HepG2 (cell line): ENCODE results near the gene LMNA. TPM values are rescaled to one million over a fixed set of nuclear protein-coding genes. Genes with fewer than 3 reads are reported as not detected.

Experiments
- AHR ChIP-seq: IDR thresholded peaks from 2 replicates; pipeline ENCODE4 v1.6.1; 2018; ENCODE audit warnings: missing genetic modification reagents, missing compliant biosample characterization
- ARNT2 ChIP-seq: sonication (generic); formaldehyde crosslinking; IDR thresholded peaks from 2 replicates; pipeline ENCODE4 v1.8.0; 2022; ENCODE audit warnings: mild to moderate bottlenecking, low read depth, missing genetic modification reagents, moderate library complexity
- GATAD2A ChIP-seq: IDR thresholded peaks from 2 replicates; pipeline ENCODE4 v1.6.1; 2016
- HIVEP1 ChIP-seq: sonication (generic); formaldehyde crosslinking; IDR thresholded peaks from 2 replicates; pipeline ENCODE4 v1.4.0; 2020; ENCODE audit warnings: mild to moderate bottlenecking, missing genetic modification reagents
- MEIS2 ChIP-seq: sonication (generic); formaldehyde crosslinking; IDR thresholded peaks from 2 replicates; pipeline ENCODE4 v1.9.0; 2021; ENCODE audit warnings: mild to moderate bottlenecking, missing genetic modification reagents
- NAIF1 ChIP-seq: sonication (generic); formaldehyde crosslinking; IDR thresholded peaks from 2 replicates; pipeline ENCODE4 v1.5.0; 2020; ENCODE audit warnings: mild to moderate bottlenecking, missing genetic modification reagents, borderline replicate concordance
- NFKB2 ChIP-seq: sonication (generic); formaldehyde crosslinking; IDR thresholded peaks from 2 replicates; pipeline ENCODE4 v1.4.0; 2020; ENCODE audit warnings: missing genetic modification reagents, borderline replicate concordance
- RBM22 ChIP-seq: fragments of 200-400 bp; formaldehyde crosslinking; optimal IDR thresholded peaks from 2 replicates; pipeline ENCODE3; 2017; ENCODE audit warnings: mild to moderate bottlenecking, low read length, moderate library complexity
- ZBTB42 ChIP-seq: sonication (generic); formaldehyde crosslinking; IDR thresholded peaks from 2 replicates; pipeline ENCODE4 v1.5.0; 2020; ENCODE audit warnings: mild to moderate bottlenecking, missing genetic modification reagents
- ZNF292 ChIP-seq: sonication (generic); formaldehyde crosslinking; IDR thresholded peaks from 2 replicates; pipeline ENCODE4 v1.8.1; 2022; ENCODE audit warnings: mild to moderate bottlenecking, low read depth, missing genetic modification reagents, borderline replicate concordance
- ZNF550 ChIP-seq: sonication (generic); formaldehyde crosslinking; IDR thresholded peaks from 2 replicates; pipeline ENCODE4 v1.4.0; 2020; ENCODE audit warnings: mild to moderate bottlenecking, missing genetic modification reagents, borderline replicate concordance
- ZNF749 ChIP-seq: sonication (generic); formaldehyde crosslinking; IDR thresholded peaks from 2 replicates; pipeline ENCODE4 v1.8.0; 2022; ENCODE audit warnings: mild to moderate bottlenecking, missing genetic modification reagents, moderate library complexity, borderline replicate concordance
- polyA plus RNA-seq, 8 experiments: library from polyadenylated mRNA; depleted of rRNA in 3 of 8; stranded (reverse) in 7 of 8; unstranded in 1 of 8; fragments of >200 nt; fragmentation: Illumina TruSeq in 4 of 8; extraction: Trizol in 4 of 8; gene quantifications; 2 replicates each; pipeline versions ENCODE4 v1.2.1 to v1.2.3, GENCODE V29; 2011 to 2016; ENCODE audit warnings: low read depth in 4 of 8, missing spikeins in 1 of 8, mixed read lengths in 1 of 8; ENCODE audit not compliant: insufficient read depth in 1 of 8
- total RNA-seq, 5 experiments: library from RNA; depleted of rRNA; stranded (reverse); fragments of >200 nt; fragmentation: Illumina TruSeq; extraction: Trizol; gene quantifications; 2 replicates each; pipeline ENCODE4 v1.2.3, GENCODE V29; 2016; ENCODE audit warnings: low read depth in 1 of 5
- TF ChIP-seq, protein P1 (sequence below): sonication (generic); formaldehyde crosslinking; IDR thresholded peaks from 2 replicates; pipeline ENCODE4 v1.4.0; 2020; ENCODE audit warnings: missing genetic modification reagents
- TF ChIP-seq, protein P2 (sequence below): sonication (generic); formaldehyde crosslinking; IDR thresholded peaks from 2 replicates; pipeline ENCODE4 v1.4.0; 2020; ENCODE audit warnings: mild to moderate bottlenecking, missing genetic modification reagents
- TF ChIP-seq, protein P3 (sequence below): sonication (generic); formaldehyde crosslinking; IDR thresholded peaks from 2 replicates; pipeline ENCODE4 v1.4.0; 2020; ENCODE audit warnings: missing genetic modification reagents
- TF ChIP-seq, protein P4 (sequence below): sonication (generic); formaldehyde crosslinking; IDR thresholded peaks from 2 replicates; pipeline ENCODE4 v1.4.0; 2020; ENCODE audit warnings: mild to moderate bottlenecking, missing genetic modification reagents
- TF ChIP-seq, protein P5 (sequence below): sonication (generic); formaldehyde crosslinking; IDR thresholded peaks from 2 replicates; pipeline ENCODE4 v1.4.0; 2020; ENCODE audit warnings: mild to moderate bottlenecking, low read depth, missing genetic modification reagents
- TF ChIP-seq, protein P6 (sequence below): sonication (generic); formaldehyde crosslinking; IDR thresholded peaks from 2 replicates; pipeline ENCODE4 v1.8.1; 2023; ENCODE audit warnings: missing genetic modification reagents, mild to moderate bottlenecking, borderline replicate concordance

Gene LMNA
- total and polyA plus RNA-seq, 2 of the 13 experiments (the other 11 are each of a cell fraction or from before 2014, with no cell fraction given) = 107 to 225 TPM

DNA sequence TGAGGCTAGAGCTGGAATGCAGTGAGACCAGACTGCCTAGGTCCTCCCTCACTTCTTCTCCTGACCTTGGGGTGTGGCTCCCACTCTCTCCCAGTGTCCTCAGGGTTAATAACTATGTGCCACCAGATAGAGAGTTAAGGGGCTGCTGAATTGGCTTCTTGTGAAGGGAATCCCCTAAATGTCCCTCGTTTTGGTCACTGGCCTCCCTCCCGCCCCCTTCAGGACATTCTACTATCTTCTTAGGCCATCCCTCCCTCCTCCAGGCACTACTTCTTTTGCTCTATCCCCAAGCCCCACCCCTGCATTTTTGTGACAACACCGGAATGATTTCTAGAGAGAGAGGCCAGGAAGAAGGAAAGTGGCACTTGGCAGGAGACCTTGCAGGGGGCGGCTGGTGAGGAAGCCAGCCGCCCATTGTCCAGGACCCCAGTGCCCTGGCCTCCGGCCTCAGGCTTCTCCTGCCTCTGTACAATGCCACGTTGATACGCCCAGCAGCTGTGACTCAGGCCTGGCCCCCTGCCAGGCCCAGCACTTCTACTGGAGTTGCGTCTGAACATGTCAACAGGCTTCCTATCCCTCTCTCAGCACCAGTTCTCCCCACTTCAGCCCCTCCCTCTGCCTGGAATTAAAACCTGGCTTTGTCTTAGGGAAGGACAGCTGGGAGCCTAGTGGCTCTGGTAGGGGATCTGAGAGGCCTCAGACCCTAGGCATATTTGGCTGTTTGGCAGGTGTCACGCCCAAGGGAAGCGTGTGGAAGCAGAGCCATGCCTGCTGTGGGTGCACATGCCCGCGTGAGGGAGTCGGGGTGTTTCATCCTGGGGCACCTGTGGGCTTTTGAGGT is 9.1 kb downstream of the LMNA start (continued):
- TF ChIP-seq, protein P1, sequence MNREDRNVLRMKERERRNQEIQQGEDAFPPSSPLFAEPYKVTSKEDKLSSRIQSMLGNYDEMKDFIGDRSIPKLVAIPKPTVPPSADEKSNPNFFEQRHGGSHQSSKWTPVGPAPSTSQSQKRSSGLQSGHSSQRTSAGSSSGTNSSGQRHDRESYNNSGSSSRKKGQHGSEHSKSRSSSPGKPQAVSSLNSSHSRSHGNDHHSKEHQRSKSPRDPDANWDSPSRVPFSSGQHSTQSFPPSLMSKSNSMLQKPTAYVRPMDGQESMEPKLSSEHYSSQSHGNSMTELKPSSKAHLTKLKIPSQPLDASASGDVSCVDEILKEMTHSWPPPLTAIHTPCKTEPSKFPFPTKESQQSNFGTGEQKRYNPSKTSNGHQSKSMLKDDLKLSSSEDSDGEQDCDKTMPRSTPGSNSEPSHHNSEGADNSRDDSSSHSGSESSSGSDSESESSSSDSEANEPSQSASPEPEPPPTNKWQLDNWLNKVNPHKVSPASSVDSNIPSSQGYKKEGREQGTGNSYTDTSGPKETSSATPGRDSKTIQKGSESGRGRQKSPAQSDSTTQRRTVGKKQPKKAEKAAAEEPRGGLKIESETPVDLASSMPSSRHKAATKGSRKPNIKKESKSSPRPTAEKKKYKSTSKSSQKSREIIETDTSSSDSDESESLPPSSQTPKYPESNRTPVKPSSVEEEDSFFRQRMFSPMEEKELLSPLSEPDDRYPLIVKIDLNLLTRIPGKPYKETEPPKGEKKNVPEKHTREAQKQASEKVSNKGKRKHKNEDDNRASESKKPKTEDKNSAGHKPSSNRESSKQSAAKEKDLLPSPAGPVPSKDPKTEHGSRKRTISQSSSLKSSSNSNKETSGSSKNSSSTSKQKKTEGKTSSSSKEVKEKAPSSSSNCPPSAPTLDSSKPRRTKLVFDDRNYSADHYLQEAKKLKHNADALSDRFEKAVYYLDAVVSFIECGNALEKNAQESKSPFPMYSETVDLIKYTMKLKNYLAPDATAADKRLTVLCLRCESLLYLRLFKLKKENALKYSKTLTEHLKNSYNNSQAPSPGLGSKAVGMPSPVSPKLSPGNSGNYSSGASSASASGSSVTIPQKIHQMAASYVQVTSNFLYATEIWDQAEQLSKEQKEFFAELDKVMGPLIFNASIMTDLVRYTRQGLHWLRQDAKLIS = no peak
- TF ChIP-seq MEIS2 = peak; percentile 81
- TF ChIP-seq, protein P2, sequence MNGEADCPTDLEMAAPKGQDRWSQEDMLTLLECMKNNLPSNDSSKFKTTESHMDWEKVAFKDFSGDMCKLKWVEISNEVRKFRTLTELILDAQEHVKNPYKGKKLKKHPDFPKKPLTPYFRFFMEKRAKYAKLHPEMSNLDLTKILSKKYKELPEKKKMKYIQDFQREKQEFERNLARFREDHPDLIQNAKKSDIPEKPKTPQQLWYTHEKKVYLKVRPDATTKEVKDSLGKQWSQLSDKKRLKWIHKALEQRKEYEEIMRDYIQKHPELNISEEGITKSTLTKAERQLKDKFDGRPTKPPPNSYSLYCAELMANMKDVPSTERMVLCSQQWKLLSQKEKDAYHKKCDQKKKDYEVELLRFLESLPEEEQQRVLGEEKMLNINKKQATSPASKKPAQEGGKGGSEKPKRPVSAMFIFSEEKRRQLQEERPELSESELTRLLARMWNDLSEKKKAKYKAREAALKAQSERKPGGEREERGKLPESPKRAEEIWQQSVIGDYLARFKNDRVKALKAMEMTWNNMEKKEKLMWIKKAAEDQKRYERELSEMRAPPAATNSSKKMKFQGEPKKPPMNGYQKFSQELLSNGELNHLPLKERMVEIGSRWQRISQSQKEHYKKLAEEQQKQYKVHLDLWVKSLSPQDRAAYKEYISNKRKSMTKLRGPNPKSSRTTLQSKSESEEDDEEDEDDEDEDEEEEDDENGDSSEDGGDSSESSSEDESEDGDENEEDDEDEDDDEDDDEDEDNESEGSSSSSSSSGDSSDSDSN (CRISPR knock-in tag) = peak; percentile 46
- no peak for TF ChIP-seq ZNF749
- TF ChIP-seq, protein P3, sequence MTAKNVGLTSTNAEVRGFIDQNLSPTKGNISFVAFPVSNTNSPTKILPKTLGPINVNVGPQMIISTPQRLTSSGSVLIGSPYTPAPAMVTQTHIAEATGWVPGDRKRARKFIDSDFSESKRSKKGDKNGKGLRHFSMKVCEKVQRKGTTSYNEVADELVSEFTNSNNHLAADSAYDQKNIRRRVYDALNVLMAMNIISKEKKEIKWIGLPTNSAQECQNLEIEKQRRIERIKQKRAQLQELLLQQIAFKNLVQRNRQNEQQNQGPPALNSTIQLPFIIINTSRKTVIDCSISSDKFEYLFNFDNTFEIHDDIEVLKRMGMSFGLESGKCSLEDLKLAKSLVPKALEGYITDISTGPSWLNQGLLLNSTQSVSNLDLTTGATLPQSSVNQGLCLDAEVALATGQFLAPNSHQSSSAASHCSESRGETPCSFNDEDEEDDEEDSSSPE (CRISPR knock-in tag) = no peak
- 0 out of 2 replicates have a peak, but pooled peaks have one; percentile 23 for TF ChIP-seq ZNF550 (CRISPR knock-in tag)
- TF ChIP-seq, protein P4, sequence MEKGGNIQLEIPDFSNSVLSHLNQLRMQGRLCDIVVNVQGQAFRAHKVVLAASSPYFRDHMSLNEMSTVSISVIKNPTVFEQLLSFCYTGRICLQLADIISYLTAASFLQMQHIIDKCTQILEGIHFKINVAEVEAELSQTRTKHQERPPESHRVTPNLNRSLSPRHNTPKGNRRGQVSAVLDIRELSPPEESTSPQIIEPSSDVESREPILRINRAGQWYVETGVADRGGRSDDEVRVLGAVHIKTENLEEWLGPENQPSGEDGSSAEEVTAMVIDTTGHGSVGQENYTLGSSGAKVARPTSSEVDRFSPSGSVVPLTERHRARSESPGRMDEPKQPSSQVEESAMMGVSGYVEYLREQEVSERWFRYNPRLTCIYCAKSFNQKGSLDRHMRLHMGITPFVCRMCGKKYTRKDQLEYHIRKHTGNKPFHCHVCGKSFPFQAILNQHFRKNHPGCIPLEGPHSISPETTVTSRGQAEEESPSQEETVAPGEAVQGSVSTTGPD (CRISPR knock-in tag) = no peak
- TF ChIP-seq ARNT2 = no peak; the same call in 1 of the 2 replicates
- peak; percentile 90 for TF ChIP-seq GATAD2A
- TF ChIP-seq RBM22 = peak; percentile 35
- TF ChIP-seq NAIF1 (CRISPR knock-in tag) = 0 out of 2 replicates have a peak, but pooled peaks have one; percentile 42
- TF ChIP-seq ZNF292 (CRISPR knock-in tag) = peak; percentile 50; the same call in 1 of the 2 replicates
- TF ChIP-seq AHR (CRISPR knock-in tag) = no peak
- TF ChIP-seq, protein P5, sequence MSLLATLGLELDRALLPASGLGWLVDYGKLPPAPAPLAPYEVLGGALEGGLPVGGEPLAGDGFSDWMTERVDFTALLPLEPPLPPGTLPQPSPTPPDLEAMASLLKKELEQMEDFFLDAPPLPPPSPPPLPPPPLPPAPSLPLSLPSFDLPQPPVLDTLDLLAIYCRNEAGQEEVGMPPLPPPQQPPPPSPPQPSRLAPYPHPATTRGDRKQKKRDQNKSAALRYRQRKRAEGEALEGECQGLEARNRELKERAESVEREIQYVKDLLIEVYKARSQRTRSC (CRISPR knock-in tag) = no peak
- TF ChIP-seq, protein P6, sequence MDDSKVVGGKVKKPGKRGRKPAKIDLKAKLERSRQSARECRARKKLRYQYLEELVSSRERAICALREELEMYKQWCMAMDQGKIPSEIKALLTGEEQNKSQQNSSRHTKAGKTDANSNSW (CRISPR knock-in tag) = no peak
- no peak for TF ChIP-seq NFKB2 (CRISPR knock-in tag)
- TF ChIP-seq ZBTB42 (CRISPR knock-in tag) = no peak
- no peak for TF ChIP-seq HIVEP1
